Prostate gland (tissue), 2 donors: ENCODE measurements around the gene NET1. TPM values are rescaled to one million over a fixed set of nuclear protein-coding genes. Genes with fewer than 3 reads are reported as not detected.

Source experiments
- DNase-seq: peaks from one replicate; pipeline ENCODE4 v3.0.0-alpha.2; 2019; ENCODE audit warnings: low spot score
- H3K27ac ChIP-seq, 2 donors: fragments of 200-600 bp; sonication (generic); 2 replicates each; pipeline ENCODE4 v1.5.1; 2017 to 2019
- H3K27me3 ChIP-seq: fragments of 200-600 bp; sonication (generic); replicated peaks from 2 replicates; pipeline ENCODE4 v1.5.1; 2019; ENCODE audit not compliant: insufficient read depth
- H3K36me3 ChIP-seq, 2 donors: fragments of 200-600 bp; sonication (generic); 1 replicate in 1 of 2; 2 replicates in 1 of 2; pipeline versions ENCODE4 v1.5.1 to v1.8.1; 2017 to 2019
- H3K4me1 ChIP-seq: fragments of 200-600 bp; sonication (generic); replicated peaks from 2 replicates; pipeline ENCODE4 v1.5.1; 2019
- H3K4me3 ChIP-seq, 2 donors: fragments of 200-600 bp; sonication (generic); 2 replicates each; pipeline ENCODE4 v1.5.1; 2017 to 2019
- H3K9me3 ChIP-seq: fragments of 200-600 bp; sonication (generic); 2 replicates; pipeline ENCODE4 v1.5.1; 2017
- CTCF ChIP-seq, 4 experiments: fragments of 200-600 bp in 2 of 4; fragments of 450-650 bp in 2 of 4; sonication (generic) in 2 of 4; IDR thresholded peaks; 1 replicate in 3 of 4; 2 replicates in 1 of 4; pipeline ENCODE4 v1.5.1; 2016 to 2019; ENCODE audit warnings: antibody characterized with exemption in 4 of 4, mild to moderate bottlenecking in 2 of 4, moderate library complexity in 2 of 4
- POLR2A ChIP-seq: fragments of 450-650 bp; IDR thresholded peaks from one replicate; pipeline ENCODE4 v1.6.1; 2016; ENCODE audit warnings: antibody characterized with exemption, mild to moderate bottlenecking
- POLR2AphosphoS5 ChIP-seq: sonication (generic); formaldehyde crosslinking; IDR thresholded peaks from one replicate; pipeline ENCODE4 v1.6.1; 2017; ENCODE audit warnings: antibody characterized with exemption
- WGBS: methylation state at CpG from one replicate; pipeline ENCODE4 v1.1.5; 2018; 5-methylcytosine and 5-hydroxymethylcytosine counted together
- intact Hi-C: fragments of 100-400 bp; cut with DNase I; formaldehyde crosslinking; loops from one replicate; pipeline ENCODE4 v1.14.2; 2022
- total RNA-seq, 2 donors: library from RNA; depleted of rRNA; stranded (reverse); fragments of >200 nt; gene quantifications; one replicate each; pipeline ENCODE4 v1.1.0, GENCODE V29; 2016

Gene NET1
- total RNA-seq, 2 donors from 2014 or later = 55.6 to 77.6 TPM

DNA sequence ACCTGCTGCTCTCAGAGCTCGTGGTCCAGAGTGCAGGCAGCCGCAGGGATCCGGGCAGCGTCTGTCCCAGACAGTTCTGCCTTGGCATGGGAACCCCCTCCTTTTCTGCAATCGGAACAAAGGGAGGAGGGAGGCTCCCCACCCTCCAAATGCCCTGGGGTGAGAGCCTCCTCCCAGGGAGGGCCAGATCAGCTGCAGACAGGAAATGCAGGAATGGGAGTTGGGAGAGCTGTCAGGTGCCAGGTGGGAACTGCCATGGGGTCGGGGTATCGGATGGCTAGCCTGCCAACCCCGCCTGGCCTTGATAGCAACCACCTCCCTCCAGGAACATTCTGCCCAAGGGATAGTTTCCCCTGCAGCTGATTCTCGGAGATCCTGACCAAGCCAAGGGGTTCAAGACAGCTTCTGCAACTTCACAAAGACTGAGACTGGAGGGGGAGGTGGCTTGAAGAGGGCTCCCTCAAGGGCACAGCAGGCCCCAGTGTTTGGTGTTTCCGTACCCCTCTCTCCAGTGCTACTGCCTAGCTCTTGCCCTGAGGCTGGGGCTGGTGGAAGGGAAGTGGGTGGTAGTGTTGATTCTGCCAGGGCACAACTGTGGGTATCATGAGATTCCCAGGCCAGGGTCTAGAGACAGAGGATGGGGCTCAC is 87.3 kb downstream of the NET1 start, which contains the start of gene CALML5:
Gene CALML5 (minus strand): TSS at position 78 of the 648 bp plus-strand sequence. CDS start 132 bp downstream, outside the sequence.
- H3K4me3 ChIP-seq = no peak within 1 kb of the TSS

DNA sequence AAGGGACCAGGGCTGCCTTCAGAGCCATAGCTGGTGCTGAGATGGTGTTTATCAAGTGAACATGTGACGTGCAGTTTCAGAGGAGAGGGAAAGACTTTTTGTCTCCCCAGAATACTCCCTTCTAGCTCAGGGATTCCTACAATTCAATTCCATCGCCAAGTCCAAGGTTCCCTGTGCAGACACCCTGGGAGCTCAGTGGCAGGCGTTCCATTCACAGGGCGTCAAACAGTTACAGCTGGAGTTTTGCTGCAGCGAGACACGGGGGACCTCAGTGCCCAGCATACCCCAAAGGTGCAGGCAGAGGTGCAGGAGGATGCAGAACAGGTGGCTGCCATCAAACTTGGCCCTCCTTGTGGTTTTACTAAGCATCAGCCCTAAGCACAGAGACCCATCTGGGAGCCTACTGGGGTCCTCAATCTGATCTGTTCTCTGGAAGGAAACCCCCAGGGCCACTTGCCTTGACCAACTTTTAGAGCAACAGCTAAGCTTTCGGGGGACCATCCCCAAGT is 87.9 kb downstream of the NET1 start:
- WGBS = 91% methylated on average over 7 of the region's 7 CpGs

More for the DNA sequence above, 87.3 kb downstream of the NET1 start, which contains the start of gene CALML5:
- no peaks in the 10 kb centered on the region for H3K27me3 ChIP-seq
- TF ChIP-seq CTCF (IDR thresholded peaks at IDR 0.05) (no peak), POLR2A (no peak), POLR2AphosphoS5 (no peak)
- WGBS = 53% methylated on average over 10 of the region's 10 CpGs
- no peak within 1 kb of the TSS for H3K27ac ChIP-seq
- DNase-seq = no peak
- no peaks in the 10 kb centered on the region for H3K9me3 ChIP-seq
- no peaks in the 10 kb centered on the region for H3K36me3 ChIP-seq
- peaks cover 21% of the 10 kb centered on the region for H3K4me1 ChIP-seq
- intact Hi-C loops = no loop called here

DNA sequence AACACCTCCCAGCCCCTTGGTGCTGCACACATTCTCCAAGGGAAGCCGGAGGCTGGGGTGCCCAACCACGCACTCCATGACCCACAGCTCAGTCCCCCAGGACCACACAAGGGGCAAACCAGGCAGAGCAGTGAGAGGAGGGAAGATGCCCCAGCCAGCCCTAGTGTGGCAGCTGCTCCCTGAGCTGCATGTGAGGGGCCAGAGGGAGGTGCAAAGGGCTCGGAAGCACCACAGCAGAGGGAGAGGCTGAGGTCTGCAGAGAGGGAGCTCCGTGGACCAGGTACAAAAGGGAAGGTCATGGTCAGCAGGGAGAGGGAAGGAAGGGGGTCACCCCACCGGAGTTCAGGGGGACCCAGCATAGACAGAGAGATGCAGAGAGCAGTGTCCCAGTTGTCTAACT is 88.6 kb downstream of the NET1 start:
- TF ChIP-seq POLR2AphosphoS5 = no peak
- TF ChIP-seq CTCF (IDR thresholded peaks at IDR 0.05) = no peak
- TF ChIP-seq POLR2A = no peak
- H3K27me3 ChIP-seq = no peaks in the 10 kb centered on the region
- H3K27ac ChIP-seq = no peak overlapping the region
- intact Hi-C loops = no loop called here
- no peak overlapping the region for H3K4me3 ChIP-seq
- H3K36me3 ChIP-seq = no peaks in the 10 kb centered on the region
- H3K9me3 ChIP-seq = no peaks in the 10 kb centered on the region
- 93% methylated on average over 5 of the region's 5 CpGs for WGBS
- DNase-seq = no peak
- peaks cover 21% of the 10 kb centered on the region for H3K4me1 ChIP-seq

More for the DNA sequence above, 87.9 kb downstream of the NET1 start:
- H3K36me3 ChIP-seq = no peaks in the 10 kb centered on the region
- no peak overlapping the region for H3K4me3 ChIP-seq
- no peaks in the 10 kb centered on the region for H3K9me3 ChIP-seq
- no peak for TF ChIP-seq POLR2AphosphoS5
- TF ChIP-seq POLR2A = no peak
- TF ChIP-seq CTCF (IDR thresholded peaks at IDR 0.05) = no peak
- intact Hi-C loops = no loop called here
- DNase-seq = no peak
- H3K27ac ChIP-seq = no peak overlapping the region
- no peaks in the 10 kb centered on the region for H3K27me3 ChIP-seq
- H3K4me1 ChIP-seq = peaks cover 21% of the 10 kb centered on the region

DNA sequence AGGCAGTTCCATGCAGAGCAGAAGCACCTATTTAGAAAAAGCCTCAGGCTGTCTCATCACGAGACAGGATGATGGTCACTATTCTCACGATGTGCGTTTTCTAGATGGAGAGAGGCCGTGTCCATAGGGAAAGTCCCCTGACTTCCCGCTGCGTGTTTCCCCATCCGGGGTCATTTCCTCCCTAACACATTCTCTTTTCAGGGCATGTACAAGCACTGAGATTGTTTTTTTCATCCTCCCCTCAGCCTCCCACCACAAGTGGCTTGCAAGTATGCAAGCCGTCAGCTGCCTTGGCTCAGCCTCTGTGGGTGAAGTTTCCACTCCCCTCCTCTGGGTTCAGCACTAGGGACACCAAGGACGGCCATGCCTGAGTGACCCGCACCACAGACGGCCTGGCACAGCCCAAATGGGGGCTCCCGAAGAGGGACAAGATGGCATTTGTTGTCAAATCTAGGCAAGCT is 89.7 kb downstream of the NET1 start:
- intact Hi-C loops = no loop called here
- Histone ChIP-seq H3K27ac (no peak overlapping the region), H3K4me1 (peaks cover 21% of the 10 kb centered on the region), H3K9me3 (no peaks in the 10 kb centered on the region), H3K27me3 (no peaks in the 10 kb centered on the region), H3K4me3 (no peak overlapping the region), H3K36me3 (no peaks in the 10 kb centered on the region)
- WGBS = 65% methylated on average over 12 of the region's 12 CpGs
- TF ChIP-seq POLR2A = no peak
- TF ChIP-seq CTCF (IDR thresholded peaks at IDR 0.05) = no peak
- no peak for TF ChIP-seq POLR2AphosphoS5
- DNase-seq = no peak
